ENCODE results near the gene TMEM150C. TPM values are rescaled to one million over a fixed set of nuclear protein-coding genes. Genes with fewer than 3 reads are reported as not detected.

TMEM150C gene
- total RNA-seq, 1 experiment from 2014 or later: 1.9 TPM

Other genes starting within 250 kb of the TMEM150C start
- gene HNRNPD, start 188.0 kb downstream of the TMEM150C start, total RNA-seq (2014; rRNA removed; shearing (Covaris generic)): 38.6 and 40.2 TPM in 2 replicates
- gene HNRNPDL, start 131.5 kb downstream of the TMEM150C start, total RNA-seq (2014; rRNA removed; shearing (Covaris generic)): 206 and 252 TPM in 2 replicates
- gene ENOPH1, start 131.4 kb downstream of the TMEM150C start, total RNA-seq (2014; rRNA removed; shearing (Covaris generic)): 28.2 and 29.8 TPM in 2 replicates
- gene SCD5, start 236.8 kb upstream of the TMEM150C start, total RNA-seq (2014; rRNA removed; shearing (Covaris generic)): 6.3 and 6.6 TPM in 2 replicates

Data from Daoy (cell line).